Left ventricle myocardium superior (tissue), 1 donor: ENCODE measurements around the gene KLHL29. TPM values are rescaled to one million over a fixed set of nuclear protein-coding genes. Genes with fewer than 3 reads are reported as not detected.

ENCODE experiments used
- ATAC-seq: fragments of 200-7000 bp; cut with Tn5 transposase; one replicate; pipeline ENCODE4 v1.9.1; 2020; ENCODE audit warnings: mild to moderate bottlenecking, moderate library complexity
- DNase-seq: peaks from one replicate; pipeline ENCODE4 v3.0.0-alpha.2; 2020
- intact Hi-C: fragments of 100-400 bp; cut with micrococcal nuclease; formaldehyde crosslinking; loops from one replicate; pipeline ENCODE4 v1.11.0; 2022
- total RNA-seq: library from RNA; stranded (reverse); fragmentation: NEBNext Ultra II Directional; extraction: Animal tissue kit (Norgen Biotek cat#: 25700); gene quantifications from one replicate; pipeline ENCODE4 v1.2.1, GENCODE V29; 2021
- donor health status: DM: no; HTN: yes; CAD: no; lungs with severe emphysema.

KLHL29 gene
- total RNA-seq, 1 donor from 2014 or later = 0.69 TPM

DNA sequence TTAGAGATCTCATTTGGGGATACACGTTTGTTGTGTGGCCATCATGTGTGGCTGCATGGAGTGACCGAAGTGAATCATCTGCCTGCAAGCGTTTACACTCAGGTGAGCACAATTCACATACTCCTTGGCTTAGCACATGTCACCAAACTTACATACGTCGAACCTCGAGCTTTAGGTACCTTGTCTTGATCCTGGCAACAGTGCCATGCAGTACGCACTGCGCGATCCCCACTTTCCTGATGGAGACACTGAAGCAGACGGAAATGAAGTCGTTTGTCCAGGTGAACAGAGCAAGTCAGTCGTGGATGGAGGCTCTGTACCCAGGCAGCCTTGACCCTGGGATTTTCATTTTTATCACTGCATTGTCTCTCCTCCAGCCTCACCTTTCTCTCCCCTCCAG, 32.3 kb downstream of the KLHL29 start:
- DNase-seq (no peak), ATAC-seq (no peak)
- intact Hi-C loops = no loop called here

DNA sequence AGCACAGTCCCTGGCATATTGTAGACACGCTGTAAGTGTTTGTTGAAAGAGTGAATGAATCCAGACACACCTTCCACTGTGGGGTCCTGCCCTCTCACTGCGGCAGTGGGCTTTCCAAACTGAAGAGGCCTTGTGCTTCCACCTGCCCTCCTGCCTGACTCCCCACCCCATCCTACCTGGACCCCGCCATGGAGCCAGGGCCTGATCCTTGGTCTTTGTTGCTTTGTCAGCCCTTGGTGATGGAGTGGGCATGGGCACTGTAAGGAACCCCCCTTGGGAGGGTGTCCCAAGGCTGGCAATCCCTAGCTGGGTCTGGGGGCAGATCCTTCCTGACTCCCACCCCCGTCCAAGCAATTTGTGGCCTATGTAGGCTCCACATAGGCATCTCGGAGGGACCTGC, 33.1 kb downstream of the KLHL29 start:
- intact Hi-C loops = no loop called here
- no peak for DNase-seq

DNA sequence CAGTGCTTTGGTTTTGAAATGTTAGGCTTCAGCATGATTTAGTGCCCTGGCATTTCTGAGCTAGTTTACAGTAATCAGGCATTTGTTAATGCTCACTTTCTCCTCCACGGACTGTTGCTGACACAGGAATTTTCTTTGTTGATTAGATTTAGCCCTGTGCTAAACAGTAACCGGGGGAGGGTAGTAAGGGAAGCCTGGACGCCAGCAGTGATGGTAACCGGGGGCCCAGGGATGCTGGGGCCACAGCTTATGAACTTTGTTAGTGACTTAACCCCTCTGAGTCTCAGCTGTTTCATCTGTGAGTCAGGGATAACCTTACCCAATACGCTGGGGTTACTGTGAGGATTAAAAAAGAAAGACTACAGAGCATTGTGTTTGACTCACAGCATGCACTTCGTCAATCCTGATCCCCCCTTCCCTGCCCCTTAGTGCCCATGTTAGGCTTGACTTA, 33.5 kb downstream of the KLHL29 start:
- DNase-seq = no peak
- intact Hi-C loops = no loop called here
- no peak for ATAC-seq

More for the DNA sequence above, 33.1 kb downstream of the KLHL29 start:
- no peak for ATAC-seq

DNA sequence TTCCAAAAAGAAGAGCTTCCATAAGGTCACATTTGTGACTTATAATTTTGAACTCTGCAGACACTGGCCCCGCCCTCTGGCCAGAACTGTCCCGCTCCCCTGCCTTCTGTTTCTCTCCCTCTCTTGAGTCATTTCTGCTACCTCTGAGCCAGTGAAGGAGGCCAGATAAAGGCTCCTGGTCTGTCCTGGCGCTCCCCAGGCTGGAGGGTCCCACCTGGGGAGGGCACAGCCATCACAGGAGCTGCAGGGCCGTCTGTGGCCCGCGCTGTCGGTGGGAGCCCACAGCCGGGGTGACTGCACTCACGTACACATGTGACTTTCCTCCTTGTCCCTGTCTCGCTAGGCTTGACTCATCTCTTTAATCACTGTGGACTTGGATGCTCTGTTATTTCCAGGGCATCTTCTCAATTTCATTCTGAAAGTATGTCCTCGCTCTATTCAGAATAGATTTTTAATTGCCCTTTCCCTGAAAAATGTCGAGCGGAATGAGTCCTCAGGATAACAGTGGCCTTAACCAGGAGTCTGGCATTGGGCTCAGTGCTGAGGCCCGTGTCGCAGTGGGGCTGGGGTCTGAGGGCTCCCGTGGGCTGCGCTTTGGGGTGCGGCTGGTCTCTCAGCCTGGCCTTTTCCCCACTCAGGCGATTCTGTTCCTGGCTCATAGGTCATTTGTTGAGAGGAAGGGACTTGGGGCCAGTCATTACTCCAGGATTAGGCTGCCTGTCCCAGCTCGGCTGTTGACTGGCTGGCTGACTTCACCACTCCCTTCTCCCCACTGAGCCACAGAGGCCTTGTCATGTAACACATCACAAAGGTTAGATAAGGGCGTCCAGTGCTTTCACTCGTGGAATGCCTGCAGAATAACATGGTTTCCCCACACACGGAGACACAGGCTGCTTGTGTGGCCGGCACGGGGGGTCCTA, 34.5 kb downstream of the KLHL29 start:
- intact Hi-C loops = no loop called here
- DNase-seq = no peak
- no peak for ATAC-seq

DNA sequence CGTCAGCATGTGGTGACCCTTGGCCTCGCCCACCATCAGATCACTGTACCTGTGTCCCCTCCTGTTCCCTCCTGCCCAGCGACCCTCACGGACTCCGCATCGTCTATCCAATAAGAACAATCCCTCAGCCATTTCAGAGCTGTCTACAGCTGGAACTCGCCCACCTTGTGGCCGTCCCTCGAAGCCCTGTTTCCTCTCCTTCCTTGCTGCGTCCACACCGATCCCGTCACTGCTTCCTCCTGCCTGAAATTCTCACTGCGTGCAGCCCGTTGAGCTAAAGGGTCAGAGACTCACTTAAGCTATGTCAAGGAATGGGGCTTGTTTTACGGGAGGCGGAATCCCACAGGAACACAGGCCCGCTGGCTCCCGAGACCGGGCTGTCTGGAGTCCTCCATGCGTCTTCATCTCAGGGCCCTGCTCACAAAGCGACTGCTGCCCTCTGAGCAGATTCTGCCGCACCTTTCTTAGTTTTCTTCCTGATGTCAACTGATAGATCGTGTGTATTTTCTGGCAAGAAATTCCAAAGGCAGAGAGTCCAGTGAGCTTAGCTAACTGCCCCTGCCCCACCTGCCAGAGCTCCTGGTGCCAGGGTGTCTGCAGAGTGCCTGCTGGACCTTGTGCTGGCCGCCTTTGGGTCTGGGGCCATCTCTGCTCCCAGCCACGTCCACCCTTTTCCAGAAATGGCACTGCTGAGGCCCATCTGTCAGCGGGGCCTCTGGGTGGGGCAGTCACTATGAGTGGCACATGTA, 35.3 kb downstream of the KLHL29 start:
- ATAC-seq (no peak), DNase-seq (no peak)
- intact Hi-C loops = no loop called here

DNA sequence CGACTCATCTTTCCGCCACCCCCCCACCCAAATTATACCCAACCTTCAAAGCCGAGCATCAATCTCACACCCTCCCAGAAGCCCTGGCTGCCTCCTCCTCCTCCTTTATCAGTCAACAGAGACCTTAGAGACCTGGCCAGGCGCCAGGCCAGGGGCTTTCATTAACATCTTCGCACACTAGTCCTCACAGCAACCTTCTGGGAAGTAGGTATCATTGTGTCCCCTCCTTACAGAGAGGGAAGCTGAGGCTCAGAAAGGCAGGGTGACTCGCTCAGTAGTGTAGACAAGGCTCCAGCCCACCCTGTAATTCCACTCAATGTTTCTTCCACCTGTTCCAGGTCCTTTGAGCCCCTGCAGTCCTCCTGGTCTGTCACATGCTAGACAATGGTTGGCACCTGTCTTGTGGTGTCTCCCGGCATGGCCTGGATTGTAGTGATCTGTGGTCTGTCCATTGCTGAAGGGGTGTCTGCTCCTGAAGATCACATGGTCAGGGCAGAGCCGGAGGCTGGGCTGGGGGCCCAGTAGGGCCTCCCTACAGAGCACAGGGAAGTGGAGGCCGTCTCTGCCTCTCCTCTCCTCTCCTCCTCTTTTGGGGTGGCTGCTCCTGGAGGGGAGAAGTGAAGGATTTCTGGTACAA, 36.0 kb downstream of the KLHL29 start:
- intact Hi-C loops = no loop called here
- ATAC-seq = no peak
- no peak for DNase-seq

DNA sequence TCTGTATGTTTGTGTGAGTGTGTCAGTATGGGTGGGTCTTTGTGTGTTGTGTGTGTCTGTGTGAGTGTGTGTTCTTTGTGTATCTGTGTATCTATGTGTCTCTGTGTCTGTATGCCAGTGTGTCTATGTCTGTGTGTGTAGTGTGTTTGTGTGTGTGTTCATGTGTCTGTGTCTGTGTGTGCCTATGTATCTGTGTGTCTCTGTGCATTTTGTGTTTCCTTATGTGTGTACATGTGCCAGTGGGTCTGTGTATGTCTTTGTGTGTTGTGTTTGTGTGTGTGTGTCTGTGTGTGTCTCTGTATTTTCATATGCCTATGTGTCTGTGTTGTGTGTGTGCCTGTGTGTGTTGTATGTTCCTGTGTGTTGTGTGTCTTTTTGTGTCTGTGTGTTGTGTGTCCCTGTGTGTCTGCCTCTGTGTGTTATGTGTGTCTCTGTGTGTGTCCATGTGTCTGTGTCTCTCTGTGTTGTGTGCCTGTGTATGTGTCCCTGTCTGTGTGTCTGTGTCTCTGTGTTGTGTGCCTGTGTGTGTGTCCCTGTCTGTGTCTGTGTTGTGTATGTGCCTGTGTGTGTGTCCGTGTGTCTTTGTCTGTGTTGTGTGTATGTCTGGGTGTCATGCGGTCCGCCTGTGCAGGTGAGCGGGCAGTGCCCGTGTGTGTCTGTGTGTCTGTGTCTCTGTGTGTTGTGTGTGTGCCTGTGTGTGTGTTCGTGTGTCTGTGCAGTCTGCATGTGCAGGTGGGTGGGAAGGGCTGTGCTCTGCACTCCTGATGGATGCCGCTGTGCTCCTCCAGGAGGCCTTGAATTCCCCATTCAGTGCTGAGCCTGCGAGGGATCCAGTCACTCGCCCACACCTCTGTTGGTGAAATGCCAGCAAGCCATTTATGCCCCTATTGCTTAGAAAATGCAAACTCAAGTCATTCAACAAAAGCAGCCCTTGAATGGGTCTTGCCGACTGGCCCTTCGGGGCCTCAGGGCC, 37.4 kb downstream of the KLHL29 start:
- intact Hi-C loops = no loop called here
- ATAC-seq (no peak), DNase-seq (no peak)

DNA sequence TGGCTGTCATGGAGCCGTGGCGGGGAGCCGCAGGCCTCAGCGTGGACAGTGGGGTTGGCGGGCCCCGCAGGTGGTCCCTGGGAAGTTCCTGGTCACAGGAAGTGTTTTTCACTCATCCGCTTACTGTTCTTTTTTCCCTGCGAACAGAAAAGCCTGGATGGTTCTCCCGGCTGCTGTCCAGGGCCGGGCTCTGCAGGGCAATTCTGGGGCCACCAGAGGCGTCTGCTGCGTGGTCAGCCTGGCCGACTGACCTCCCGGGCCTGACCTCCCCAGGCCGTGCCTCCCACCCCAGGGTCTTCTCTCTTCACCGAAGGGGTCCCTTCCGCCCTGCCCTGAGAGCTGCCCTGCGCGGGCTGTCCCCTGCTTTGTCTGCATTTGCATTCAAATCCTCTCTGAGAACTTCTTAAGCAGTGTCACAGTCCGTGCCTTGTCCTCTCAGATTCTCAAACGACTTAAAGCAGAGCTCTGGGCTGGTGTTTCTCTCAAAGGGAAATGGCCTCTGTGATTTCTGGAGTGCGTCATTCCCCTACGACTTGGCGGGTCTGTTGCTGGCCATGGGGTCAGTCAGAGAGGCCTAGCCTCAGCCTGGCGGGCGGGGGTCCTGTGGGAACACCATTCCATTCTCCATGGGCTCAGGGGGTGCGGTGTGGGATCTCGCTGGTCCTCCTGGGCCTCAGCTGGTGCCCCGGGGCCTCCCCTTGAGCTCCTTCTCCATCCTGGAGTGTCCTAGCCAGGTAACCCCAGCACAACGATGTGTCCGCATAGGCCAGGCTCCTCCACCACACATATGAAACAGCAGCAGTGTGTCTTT, 38.3 kb downstream of the KLHL29 start:
- DNase-seq = no peak
- ATAC-seq = no peak
- intact Hi-C loops = no loop called here

DNA sequence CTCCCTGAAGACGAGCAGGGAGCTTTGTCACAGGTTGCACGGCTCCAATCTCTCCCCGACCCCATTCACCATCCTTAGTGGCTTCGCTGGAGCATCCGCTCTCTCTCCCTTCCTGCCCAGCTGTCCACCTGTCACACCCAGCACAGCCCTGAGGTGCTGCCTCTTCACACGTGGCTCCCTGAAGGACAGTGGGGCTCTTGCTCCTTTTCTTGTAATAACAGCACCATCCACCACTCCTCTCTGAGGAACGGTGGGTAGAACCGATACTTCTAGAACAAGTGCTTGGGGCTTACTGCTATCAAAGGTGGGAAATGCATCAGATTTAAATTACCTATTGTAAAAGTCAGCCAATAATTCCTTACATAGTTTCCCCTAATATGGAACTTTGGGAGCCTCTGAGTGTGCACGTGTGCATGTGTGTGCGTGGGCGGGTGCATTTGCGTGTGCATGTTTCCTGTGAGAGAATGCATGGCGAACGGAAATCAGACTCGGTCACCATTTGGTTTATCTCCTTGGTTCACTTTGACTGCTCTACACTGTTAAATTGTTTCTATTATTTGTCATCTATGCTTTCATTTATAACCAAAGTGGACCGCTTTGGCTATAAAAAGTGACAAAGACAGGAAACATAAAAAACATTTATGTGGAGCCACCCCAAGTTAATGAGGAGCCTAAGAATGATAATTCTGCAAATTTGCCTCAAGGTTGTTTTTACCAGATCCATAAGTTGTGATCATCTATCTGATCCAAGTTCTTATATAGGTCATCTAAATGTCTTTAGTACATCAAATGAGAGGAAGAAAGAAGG, 39.1 kb downstream of the KLHL29 start:
- intact Hi-C loops = no loop called here
- DNase-seq (no peak), ATAC-seq (no peak)

DNA sequence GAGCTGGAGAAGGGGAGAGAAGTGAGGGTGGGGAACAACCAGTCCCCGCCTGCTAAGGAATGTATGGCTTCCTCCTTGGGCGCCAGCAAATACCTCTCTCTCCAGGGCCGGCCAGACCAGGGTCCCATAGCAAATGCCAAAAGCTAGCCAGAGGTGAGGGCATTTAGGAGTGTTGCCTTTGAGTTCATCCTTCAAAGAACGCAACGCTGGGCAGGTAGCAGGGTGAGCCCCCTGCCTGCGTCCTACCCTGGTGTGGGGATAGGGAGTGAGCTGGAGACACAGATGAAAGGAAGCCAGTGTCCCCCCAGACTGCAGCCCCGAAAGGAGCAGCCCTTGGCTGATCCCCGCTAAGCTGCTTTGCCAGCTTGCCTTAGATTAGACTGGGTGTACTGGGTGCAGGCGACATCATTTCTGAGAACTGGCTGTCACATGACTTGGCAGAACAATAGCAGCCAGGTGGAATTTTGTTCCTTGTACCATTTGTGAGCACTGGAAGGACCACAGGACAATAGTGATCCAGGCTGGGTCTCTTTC, 40.4 kb downstream of the KLHL29 start:
- DNase-seq = no peak
- peak; percentile 49 for ATAC-seq
- intact Hi-C loops = no loop called here

DNA sequence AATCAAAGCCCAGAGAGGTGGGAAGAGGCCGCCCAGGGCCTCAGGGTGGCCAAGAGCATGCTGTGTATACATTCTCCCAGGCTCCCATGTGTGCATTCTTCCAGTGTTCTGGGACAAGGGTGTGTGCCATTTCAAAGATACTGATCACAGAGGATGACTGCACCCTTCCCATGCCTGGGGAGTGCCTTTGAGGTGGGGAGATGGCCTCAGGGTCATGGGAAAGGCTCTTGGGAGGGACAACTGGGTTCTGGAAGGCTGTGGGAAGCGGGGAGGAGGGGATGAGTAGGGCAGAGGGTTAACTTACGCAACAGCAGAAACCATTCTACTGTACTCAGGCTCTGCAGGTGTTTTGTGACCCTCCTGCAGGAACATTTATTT, 40.9 kb downstream of the KLHL29 start:
- ATAC-seq (peak; percentile 8), DNase-seq (no peak)
- intact Hi-C loops = no loop called here

DNA sequence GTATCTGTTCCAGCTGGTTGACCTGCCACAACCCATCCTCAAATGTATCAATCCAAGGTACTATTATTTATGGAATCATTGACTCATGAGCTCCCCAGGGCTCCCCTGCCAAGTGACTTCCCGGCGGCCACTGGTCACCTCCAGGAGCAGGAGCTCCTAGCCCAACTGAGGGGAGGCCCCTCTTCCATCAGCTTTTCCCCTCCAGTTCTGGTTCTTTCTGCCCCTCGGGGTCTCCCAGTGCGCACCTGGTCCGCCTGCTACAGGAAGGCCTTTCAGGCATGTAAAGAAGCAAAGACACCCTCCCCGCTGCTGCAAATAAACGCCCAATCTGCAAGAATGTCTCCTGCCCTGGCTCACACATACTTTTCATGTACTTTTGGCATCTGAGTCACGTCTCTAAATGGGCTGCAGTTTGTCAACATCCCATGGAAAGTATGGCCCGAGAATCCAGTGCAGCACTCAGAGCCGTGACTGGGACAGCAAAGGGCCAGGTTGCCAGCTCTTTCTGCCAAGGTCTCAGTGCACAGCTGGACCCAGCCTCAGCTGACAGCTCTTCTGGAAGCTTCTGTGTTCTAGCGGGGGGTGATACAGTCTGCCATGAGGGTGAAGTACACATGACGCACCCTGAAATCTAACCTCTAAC, 41.4 kb downstream of the KLHL29 start:
- ATAC-seq (peak; percentile 95), DNase-seq (peak; percentile 59)
- intact Hi-C loops = no loop called here

DNA sequence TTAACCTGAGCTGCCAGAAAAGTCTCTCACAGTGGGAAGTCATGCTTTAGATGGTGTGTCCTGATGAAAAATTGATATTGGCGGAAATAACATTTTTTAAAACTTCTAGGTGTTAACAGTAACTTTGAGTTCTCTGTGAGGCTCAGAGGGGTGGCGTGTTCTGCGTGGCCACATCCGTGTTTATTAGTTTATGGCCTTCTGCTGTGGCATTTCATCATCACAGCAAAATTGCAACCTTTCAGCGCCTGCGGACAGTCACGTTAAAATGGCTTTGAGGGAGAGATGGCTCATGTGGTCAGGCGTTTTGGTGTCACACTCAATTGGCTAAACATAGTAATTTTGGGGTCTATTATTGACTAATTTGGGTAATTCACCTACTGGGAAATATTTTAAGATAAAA, 42.4 kb downstream of the KLHL29 start:
- intact Hi-C loops = no loop called here
- ATAC-seq (no peak), DNase-seq (no peak)

DNA sequence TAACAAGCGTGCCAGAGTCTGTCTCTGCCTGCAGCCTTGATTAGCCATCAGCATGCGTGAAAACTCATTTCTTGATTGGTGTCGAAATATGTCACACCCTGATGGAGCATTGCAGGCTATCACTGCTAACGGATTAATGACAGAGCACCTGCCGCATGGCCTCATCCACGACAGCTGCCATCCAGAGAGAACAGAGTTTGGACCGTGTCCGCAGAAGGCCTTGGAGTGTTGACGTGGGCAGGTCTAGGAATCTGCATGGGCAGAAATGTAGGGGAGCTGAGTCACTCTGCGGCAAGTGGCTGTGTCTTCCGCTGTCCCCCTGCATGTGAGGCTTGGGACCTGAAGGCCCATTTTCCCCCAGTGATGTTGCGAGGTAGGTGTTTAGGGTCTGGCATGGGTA, 43.0 kb downstream of the KLHL29 start:
- intact Hi-C loops = no loop called here
- DNase-seq (no peak), ATAC-seq (no peak)

DNA sequence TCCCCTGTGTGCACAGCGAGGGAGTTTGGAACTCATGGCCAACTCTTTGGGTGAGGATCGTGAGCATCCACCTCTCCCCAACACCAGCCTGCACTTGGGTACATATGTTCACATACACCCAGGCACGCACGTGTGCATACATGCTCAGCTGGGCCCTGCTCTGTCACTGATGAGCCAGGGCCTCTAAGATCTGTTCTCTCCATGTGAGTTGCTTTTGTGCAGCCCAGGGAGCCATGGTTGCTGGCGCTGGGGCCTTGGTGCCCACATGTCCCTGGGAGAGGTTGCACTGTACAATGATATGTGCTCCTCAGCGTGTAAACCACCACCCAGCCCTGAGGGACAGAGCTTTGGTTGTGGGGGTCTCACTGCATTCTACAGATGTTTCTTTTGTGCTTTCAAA, 44.1 kb downstream of the KLHL29 start:
- no peak for DNase-seq
- intact Hi-C loops = no loop called here
- ATAC-seq = no peak

DNA sequence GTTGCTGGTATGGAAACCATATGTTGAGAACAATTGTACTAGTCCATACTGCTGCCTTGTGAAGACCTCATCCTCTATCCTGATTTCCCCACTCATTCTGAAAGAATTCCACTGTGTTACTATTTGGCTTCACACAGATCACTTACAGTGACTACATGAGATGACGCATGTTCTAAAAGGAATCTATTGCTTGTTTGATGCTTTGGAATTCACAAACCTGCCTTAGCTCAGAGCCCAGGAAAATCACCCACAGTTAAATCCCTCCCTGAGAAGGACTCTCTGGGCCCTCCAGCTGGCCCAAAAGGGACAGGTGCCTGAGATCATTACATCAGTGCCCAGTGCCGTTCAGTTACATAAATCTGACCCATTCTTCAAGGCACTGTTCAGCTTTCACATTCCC, 45.3 kb downstream of the KLHL29 start:
- ATAC-seq (no peak), DNase-seq (no peak)
- intact Hi-C loops = no loop called here

DNA sequence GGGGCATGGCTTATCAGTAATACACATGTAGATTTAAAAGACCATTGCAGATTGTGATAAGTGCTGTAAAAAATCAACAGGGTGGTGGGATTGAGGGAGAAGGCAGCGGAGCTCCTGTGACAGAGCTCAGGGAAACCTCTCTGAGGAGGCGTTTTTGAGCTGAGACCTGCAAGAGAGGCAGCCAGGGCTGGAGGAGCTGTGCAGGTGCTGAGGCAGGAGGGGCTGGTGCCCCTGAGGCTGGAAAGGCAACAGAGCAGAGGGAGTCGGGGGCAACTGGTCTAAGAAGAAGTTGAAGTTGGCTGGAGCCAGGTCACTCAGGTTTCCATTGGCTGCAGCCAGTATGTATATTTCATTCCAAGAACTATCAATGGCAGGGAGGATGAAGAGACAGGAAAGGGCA, 47.6 kb downstream of the KLHL29 start:
- no peak for DNase-seq
- intact Hi-C loops = no loop called here
- ATAC-seq = no peak
